Activated CD4-positive, alpha-beta T cell treated with anti-CD3 and anti-CD28 coated beads for 24 hours (primary cell): Measurements from ENCODE around the gene EEF1E1.

Source experiments
- DNase-seq, 2 donors: peaks; one replicate each; pipeline ENCODE4 v3.0.0-alpha.2; 2020; ENCODE audit warnings: low read depth in 2 of 2

The EEF1E1 gene

GRCh38 chr6:8102122-8102958, at the start of gene EEF1E1:
Gene EEF1E1, minus strand, starts transcription at chr6:8102548. Its CDS starts 27 bp downstream, at chr6:8102521.
- peak; percentile 99 for DNase-seq

- DNase-seq, result no peak
These were observed 47.0 kb upstream of the EEF1E1 start for GRCh38 chr6:8149350-8149749.

GRCh38 chr6:8143945-8144344, 41.6 kb upstream of the EEF1E1 start:
- no peak for DNase-seq

- DNase-seq, result no peak
These were observed 37.1 kb upstream of the EEF1E1 start for GRCh38 chr6:8139451-8139850.

- DNase-seq, result no peak
These were observed 35.2 kb upstream of the EEF1E1 start for GRCh38 chr6:8137529-8137939.

GRCh38 chr6:8135276-8135675, 32.9 kb upstream of the EEF1E1 start:
- no peak for DNase-seq

GRCh38 chr6:8132130-8132529, 29.8 kb upstream of the EEF1E1 start:
- no peak for DNase-seq

GRCh38 chr6:8131265-8131897, 29.0 kb upstream of the EEF1E1 start:
- DNase-seq, result peak; percentile 6 to 20

- no peak for DNase-seq
These were observed 28.1 kb upstream of the EEF1E1 start for GRCh38 chr6:8130399-8130798.

GRCh38 chr6:8123236-8123635, 20.9 kb upstream of the EEF1E1 start:
- no peak for DNase-seq

- DNase-seq, result no peak
These were observed 12.6 kb upstream of the EEF1E1 start for GRCh38 chr6:8114956-8115355.

- no peak for DNase-seq
These were observed 10.8 kb upstream of the EEF1E1 start for GRCh38 chr6:8113131-8113654.

- DNase-seq, result no peak
These were observed 8.4 kb upstream of the EEF1E1 start for GRCh38 chr6:8110725-8111124.

- DNase-seq, result no peak
These were observed 7.9 kb upstream of the EEF1E1 start for GRCh38 chr6:8110117-8110721.

GRCh38 chr6:8108759-8109539, 6.6 kb upstream of the EEF1E1 start:
- no peak for DNase-seq

- no peak for DNase-seq
These were observed 5.8 kb upstream of the EEF1E1 start for GRCh38 chr6:8108031-8108660.

GRCh38 chr6:8105791-8106190, 3.4 kb upstream of the EEF1E1 start:
- no peak for DNase-seq

GRCh38 chr6:8103726-8104125, 1.4 kb upstream of the EEF1E1 start:
- no peak for DNase-seq

GRCh38 chr6:8100159-8100854, 2.0 kb downstream of the EEF1E1 start:
- no peak for DNase-seq

GRCh38 chr6:8090650-8091049, 11.7 kb downstream of the EEF1E1 start:
- no peak for DNase-seq

GRCh38 chr6:8088886-8089285, 13.5 kb downstream of the EEF1E1 start:
- DNase-seq, result no peak
